Eye (tissue), 1 donor: ENCODE measurements around the gene WFDC11.

Experiments
- DNase-seq: peaks from one replicate; pipeline ENCODE4 v3.0.0-alpha.2; 2015

WFDC11 gene

DNA sequence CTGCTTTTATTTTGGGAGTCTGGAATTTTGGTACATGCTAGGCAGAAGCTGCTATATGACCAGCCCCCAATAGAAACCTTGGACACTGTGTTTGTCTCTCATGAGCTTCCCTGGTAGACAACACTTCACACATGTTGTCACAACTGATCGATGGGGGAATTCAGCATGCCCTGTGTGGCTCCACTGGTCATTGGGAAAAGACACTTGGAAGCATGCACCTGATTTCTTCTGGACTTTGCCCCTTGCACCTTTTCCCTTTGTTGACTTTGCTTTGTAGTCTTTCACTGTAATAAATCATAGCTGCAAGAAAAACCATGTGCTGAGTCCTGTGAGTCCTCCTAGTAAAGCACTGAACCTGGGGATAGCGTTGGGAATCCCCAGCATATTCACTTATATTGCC, 48.4 kb downstream of the WFDC11 start:
- no peak for DNase-seq

DNA sequence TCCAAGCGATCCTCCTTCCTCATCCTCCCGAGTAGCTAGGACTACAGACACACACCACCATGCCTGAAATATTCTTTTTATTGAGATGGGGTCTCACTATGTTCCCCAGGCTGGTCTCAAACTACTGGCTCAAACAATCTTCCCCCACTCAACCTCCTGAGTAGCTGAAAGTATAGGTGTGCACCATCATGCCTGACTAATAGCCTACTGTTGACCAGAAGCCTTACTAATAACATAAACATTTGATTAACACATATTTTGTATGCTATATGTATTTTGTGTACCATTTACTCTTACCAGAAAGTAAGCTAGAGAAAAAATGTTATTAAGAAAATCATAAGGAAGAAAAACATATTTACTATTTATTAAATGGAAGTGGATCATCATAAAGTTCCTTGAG, 52.4 kb downstream of the WFDC11 start:
- DNase-seq, result no peak

DNA sequence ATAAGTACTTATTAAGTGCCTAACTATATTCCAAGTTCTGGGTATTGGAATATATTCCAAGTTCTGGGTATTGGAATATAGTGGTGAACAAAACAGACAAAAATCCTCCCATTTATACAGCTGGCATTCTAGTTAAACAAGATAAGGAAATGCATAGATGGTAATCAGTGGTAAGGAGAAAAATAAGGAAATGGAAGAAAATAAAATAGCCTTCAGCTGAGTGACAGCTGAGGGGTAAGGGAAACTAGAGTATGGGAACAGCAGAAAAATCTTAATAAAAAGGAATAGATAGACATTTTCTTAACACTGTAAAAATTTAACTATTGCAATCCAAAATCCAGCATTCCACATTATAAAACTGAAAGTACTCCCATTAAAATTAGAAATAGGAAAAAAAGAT, 57.7 kb downstream of the WFDC11 start:
- no peak for DNase-seq

- no peak for DNase-seq
Observed at GRCh38 chr20:45611054-45611453, 59.0 kb downstream of the WFDC11 start.

- DNase-seq, result no peak
Observed at GRCh38 chr20:45607810-45608209, 62.2 kb downstream of the WFDC11 start.
